SU-DHL-6 (cell line): ENCODE results near the gene TMEM9.

Source experiments
- H2AFZ ChIP-seq: fragments of 200-600 bp; sonication (generic); 2 replicates; pipeline ENCODE4 v1.6.1; 2014; ENCODE audit warnings: low read depth, mild to moderate bottlenecking, moderate library complexity, mixed read lengths, antibody characterized with exemption, low read length; ENCODE audit not compliant: severe bottlenecking
- H3F3A ChIP-seq: fragments of 200-600 bp; shearing (Covaris generic); 2 replicates; pipeline ENCODE4 v1.6.0; 2016; ENCODE audit warnings: antibody characterized with exemption, mild to moderate bottlenecking; ENCODE audit not compliant: insufficient read depth
- H3K27ac ChIP-seq: fragments of 200-600 bp; sonication (generic); 2 replicates; pipeline ENCODE4 v1.5.1; 2016; ENCODE audit warnings: low read depth, mild to moderate bottlenecking, low read length, moderate library complexity, mixed read lengths
- H3K27me3 ChIP-seq: fragments of 200-600 bp; sonication (generic), shearing (Covaris generic); 2 replicates; pipeline ENCODE4 v1.6.0; 2014; ENCODE audit warnings: mild to moderate bottlenecking, low read length
- H3K36me3 ChIP-seq: fragments of 200-600 bp; sonication (generic); 2 replicates; pipeline ENCODE4 v1.6.1; 2014; ENCODE audit warnings: mild to moderate bottlenecking, low read length, mixed read lengths
- H3K4me2 ChIP-seq: fragments of 300-600, 200-600 bp; shearing (Covaris generic), sonication (generic); 2 replicates; pipeline ENCODE4 v1.6.0; 2014; ENCODE audit warnings: low read length, low read depth, mild to moderate bottlenecking; ENCODE audit not compliant: poor library complexity, severe bottlenecking
- H3K4me3 ChIP-seq: fragments of 200-600 bp; sonication (generic); 2 replicates; pipeline ENCODE4 v1.5.1; 2014; ENCODE audit warnings: antibody characterized with exemption, low read length, mild to moderate bottlenecking, mixed read lengths; ENCODE audit not compliant: insufficient read depth, poor library complexity, severe bottlenecking
- H3K79me2 ChIP-seq: fragments of 200-600 bp; sonication (generic); 2 replicates; pipeline ENCODE4 v1.6.1; 2014; ENCODE audit warnings: mild to moderate bottlenecking, low read length, moderate library complexity; ENCODE audit not compliant: insufficient read depth
- H3K9ac ChIP-seq: fragments of 200-600 bp; sonication (generic); 2 replicates; pipeline ENCODE4 v1.7.0; 2014; ENCODE audit warnings: mild to moderate bottlenecking, low read length
- H3K9me2 ChIP-seq: fragments of 200-600 bp; sonication (generic); replicated peaks from 2 replicates; pipeline ENCODE4 v1.6.1; 2014; ENCODE audit warnings: low read length; ENCODE audit not compliant: insufficient read depth
- H3K9me3 ChIP-seq: fragments of 200-600 bp; sonication (generic); 2 replicates; pipeline ENCODE4 v1.6.1; 2014; ENCODE audit warnings: low read length, mixed read lengths; ENCODE audit not compliant: insufficient read depth
- H4K20me1 ChIP-seq: fragments of 200-600 bp; sonication (generic); 2 replicates; pipeline ENCODE4 v1.6.1; 2014; ENCODE audit warnings: low read depth, mild to moderate bottlenecking, antibody characterized with exemption, low read length, moderate library complexity, mixed read lengths
- EZH2phosphoT487 ChIP-seq: fragments of 200-600 bp; sonication (generic), shearing (Covaris generic); conservative IDR thresholded peaks from 2 replicates; pipeline ENCODE4 v1.6.1; 2018; ENCODE audit warnings: mild to moderate bottlenecking, antibody characterized with exemption, low read length, moderate library complexity, mixed read lengths
- TF ChIP-seq, protein P1 (sequence below): fragments of 200-600 bp; sonication (generic); IDR thresholded peaks from one replicate; pipeline ENCODE4 v1.5.1; 2017; ENCODE audit warnings: antibody characterized with exemption, mild to moderate bottlenecking, low read length, moderate library complexity; ENCODE audit not compliant: insufficient read depth, poor library complexity, severe bottlenecking

The TMEM9 gene

DNA sequence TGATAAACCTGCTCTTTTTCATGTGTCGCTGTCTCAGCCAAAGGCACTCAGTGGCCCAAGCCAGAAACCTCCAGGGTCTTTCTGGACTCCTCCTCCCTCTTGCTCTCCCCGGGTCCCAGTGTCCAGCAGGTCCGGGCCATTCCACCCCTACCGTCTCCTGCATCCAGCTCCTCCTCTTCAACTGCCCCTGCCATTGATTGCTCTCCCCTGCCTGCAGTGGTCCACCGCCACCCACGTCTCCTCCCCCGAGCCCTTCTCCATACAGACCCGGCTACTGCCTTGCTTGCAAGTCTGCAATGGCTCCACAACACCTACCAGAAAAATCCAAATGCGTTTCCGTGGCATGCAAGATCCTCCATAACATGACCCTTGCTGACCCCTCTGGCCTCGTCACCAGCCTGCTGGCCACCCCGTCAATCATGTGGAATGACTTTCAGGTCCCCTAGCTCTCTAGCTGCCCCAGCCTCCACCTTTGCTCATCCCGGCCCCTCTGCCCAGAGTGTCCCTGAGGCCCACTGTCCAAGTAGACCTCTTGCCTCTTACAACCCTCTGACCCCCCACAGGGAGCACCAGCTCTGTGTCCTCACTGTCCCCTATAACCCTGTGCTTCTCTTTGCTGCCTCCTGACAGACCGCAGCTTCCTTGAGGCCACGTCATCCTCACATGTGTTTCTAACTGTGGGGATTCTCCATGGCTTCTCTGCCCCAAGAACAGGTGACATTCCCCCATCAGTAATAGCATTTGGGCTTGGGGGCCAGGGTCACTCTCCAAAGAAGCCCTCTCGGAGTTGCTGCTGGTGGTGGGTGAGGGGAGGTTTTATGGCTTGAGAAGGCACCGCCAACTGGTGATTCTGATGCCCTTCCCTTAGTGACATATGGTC lies 57.1 kb downstream of the TMEM9 start:
- Histone ChIP-seq H3K27me3 (no peaks in the 10 kb centered on the region), H3K79me2 (no peaks in the 10 kb centered on the region), H3K36me3 (no peaks in the 10 kb centered on the region), H3K4me2 (no peak overlapping the region), H2AFZ (no peak overlapping the region), H3K9me3 (no peaks in the 10 kb centered on the region), H3F3A (no peaks in the 10 kb centered on the region), H3K9me2 (no peaks in the 10 kb centered on the region), H3K27ac (no peak overlapping the region), H3K4me3 (no peak overlapping the region), H4K20me1 (no peaks in the 10 kb centered on the region), H3K9ac (no peak overlapping the region)
- no peak for TF ChIP-seq EZH2phosphoT487
- TF ChIP-seq, protein P1, sequence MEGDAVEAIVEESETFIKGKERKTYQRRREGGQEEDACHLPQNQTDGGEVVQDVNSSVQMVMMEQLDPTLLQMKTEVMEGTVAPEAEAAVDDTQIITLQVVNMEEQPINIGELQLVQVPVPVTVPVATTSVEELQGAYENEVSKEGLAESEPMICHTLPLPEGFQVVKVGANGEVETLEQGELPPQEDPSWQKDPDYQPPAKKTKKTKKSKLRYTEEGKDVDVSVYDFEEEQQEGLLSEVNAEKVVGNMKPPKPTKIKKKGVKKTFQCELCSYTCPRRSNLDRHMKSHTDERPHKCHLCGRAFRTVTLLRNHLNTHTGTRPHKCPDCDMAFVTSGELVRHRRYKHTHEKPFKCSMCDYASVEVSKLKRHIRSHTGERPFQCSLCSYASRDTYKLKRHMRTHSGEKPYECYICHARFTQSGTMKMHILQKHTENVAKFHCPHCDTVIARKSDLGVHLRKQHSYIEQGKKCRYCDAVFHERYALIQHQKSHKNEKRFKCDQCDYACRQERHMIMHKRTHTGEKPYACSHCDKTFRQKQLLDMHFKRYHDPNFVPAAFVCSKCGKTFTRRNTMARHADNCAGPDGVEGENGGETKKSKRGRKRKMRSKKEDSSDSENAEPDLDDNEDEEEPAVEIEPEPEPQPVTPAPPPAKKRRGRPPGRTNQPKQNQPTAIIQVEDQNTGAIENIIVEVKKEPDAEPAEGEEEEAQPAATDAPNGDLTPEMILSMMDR, result no peak

DNA sequence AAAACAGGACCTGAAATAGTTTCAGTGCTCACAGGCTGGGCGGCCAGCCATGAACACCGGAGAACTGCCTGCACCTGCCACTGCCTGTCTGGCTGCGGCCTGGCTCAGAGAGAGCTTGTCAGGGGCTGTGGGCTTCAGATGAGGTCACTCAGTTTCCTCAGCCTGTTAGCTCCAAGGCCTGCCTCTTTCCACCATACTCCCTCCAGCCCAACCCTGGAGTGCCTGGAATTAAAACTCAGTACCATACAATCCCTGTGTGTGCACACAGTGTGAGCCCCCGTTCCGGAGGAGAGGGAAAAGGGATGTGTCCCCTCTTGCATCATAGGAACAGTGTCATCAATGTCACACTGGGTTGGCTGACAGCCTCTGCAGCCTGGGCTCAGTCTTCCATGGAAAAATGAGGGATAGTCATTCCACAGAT lies 58.2 kb downstream of the TMEM9 start:
- TF ChIP-seq, protein P1, result no peak
- no peak for TF ChIP-seq EZH2phosphoT487
- H3K27ac ChIP-seq, result no peak overlapping the region
- H2AFZ ChIP-seq, result no peak overlapping the region
- no peaks in the 10 kb centered on the region for H3K9me2 ChIP-seq
- no peaks in the 10 kb centered on the region for H3K79me2 ChIP-seq
- no peak overlapping the region for H3K4me3 ChIP-seq
- no peak overlapping the region for H3K4me2 ChIP-seq
- no peaks in the 10 kb centered on the region for H3K9me3 ChIP-seq
- H3K36me3 ChIP-seq, result no peaks in the 10 kb centered on the region
- no peaks in the 10 kb centered on the region for H3F3A ChIP-seq
- no peaks in the 10 kb centered on the region for H3K27me3 ChIP-seq
- H4K20me1 ChIP-seq, result no peaks in the 10 kb centered on the region
- no peak overlapping the region for H3K9ac ChIP-seq

DNA sequence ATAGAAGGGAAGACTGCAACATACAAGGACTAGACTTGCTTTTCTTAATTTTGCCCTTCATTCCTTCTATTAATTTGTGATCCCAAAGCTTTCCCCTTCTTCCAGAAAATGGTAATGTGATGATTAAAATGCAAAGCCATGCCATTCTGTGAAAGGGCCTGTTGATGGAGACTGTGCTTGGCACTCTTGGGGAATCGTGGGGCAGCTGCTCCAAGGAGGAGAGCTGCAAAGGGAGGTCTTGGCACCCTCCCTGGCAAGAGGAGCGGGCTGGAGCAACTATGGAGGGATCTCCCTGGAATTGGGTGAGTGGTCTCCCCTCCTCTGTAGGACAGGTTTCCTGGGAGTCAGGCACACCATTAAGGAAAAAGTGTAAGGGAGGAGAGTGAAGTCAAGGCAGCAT lies 58.7 kb downstream of the TMEM9 start:
- TF ChIP-seq, protein P1, result no peak
- TF ChIP-seq EZH2phosphoT487, result no peak
- H3K9me2 ChIP-seq, result no peaks in the 10 kb centered on the region
- H3K79me2 ChIP-seq, result no peaks in the 10 kb centered on the region
- H3K9me3 ChIP-seq, result no peaks in the 10 kb centered on the region
- no peak overlapping the region for H3K27ac ChIP-seq
- no peak overlapping the region for H3K4me3 ChIP-seq
- H3K27me3 ChIP-seq, result no peaks in the 10 kb centered on the region
- no peaks in the 10 kb centered on the region for H3K36me3 ChIP-seq
- H2AFZ ChIP-seq, result no peak overlapping the region
- H3K4me2 ChIP-seq, result no peak overlapping the region
- H4K20me1 ChIP-seq, result no peaks in the 10 kb centered on the region
- no peak overlapping the region for H3K9ac ChIP-seq
- H3F3A ChIP-seq, result no peaks in the 10 kb centered on the region
